GM23338 (cell line): Measurements from ENCODE around the gene CYTH1. TPM values are rescaled to one million over a fixed set of nuclear protein-coding genes. Genes with fewer than 3 reads are reported as not detected.

Experiments used
- ATAC-seq: fragments of 200-7000 bp; cut with Tn5 transposase; 3 replicates; pipeline ENCODE4 v1.9.1; 2020
- DNase-seq: peaks from one replicate; pipeline ENCODE4 v3.0.0-alpha.2; 2015; ENCODE audit warnings: low spot score
- H2AFZ ChIP-seq: fragments of 200-600 bp; sonication (generic); 2 replicates; pipeline ENCODE4 v1.8.0; 2016; ENCODE audit warnings: antibody characterized with exemption, mild to moderate bottlenecking, moderate library complexity
- H3F3A ChIP-seq: fragments of 200-600 bp; sonication (generic); replicated peaks from 2 replicates; pipeline ENCODE4 v1.8.0; 2017; ENCODE audit warnings: antibody characterized with exemption, mixed run types, low read depth
- H3K27ac ChIP-seq: fragments of 200-600 bp; sonication (generic); 2 replicates; pipeline ENCODE4 v1.6.1; 2016; ENCODE audit warnings: low read depth
- H3K27me3 ChIP-seq: fragments of 200-600 bp; sonication (generic); 2 replicates; pipeline ENCODE4 v1.8.0; 2016; ENCODE audit warnings: mild to moderate bottlenecking, mixed run types, moderate library complexity; ENCODE audit not compliant: insufficient read depth
- H3K36me3 ChIP-seq: fragments of 200-600 bp; sonication (generic); 2 replicates; pipeline ENCODE4 v1.8.0; 2016; ENCODE audit warnings: mild to moderate bottlenecking; ENCODE audit not compliant: insufficient read depth
- H3K4me1 ChIP-seq: fragments of 200-600 bp; sonication (generic); 2 replicates; pipeline ENCODE4 v1.8.0; 2016; ENCODE audit warnings: mild to moderate bottlenecking, moderate library complexity; ENCODE audit not compliant: insufficient read depth
- H3K4me2 ChIP-seq: fragments of 200-600 bp; sonication (generic); 2 replicates; pipeline ENCODE4 v1.7.1; 2017; ENCODE audit warnings: mixed run types
- H3K4me3 ChIP-seq: fragments of 200-600 bp; sonication (generic); 2 replicates; pipeline ENCODE4 v1.6.1; 2016; ENCODE audit warnings: mixed run types
- H3K79me2 ChIP-seq: fragments of 200-600 bp; sonication (generic); replicated peaks from 2 replicates; pipeline ENCODE4 v1.8.0; 2017; ENCODE audit warnings: mild to moderate bottlenecking; ENCODE audit not compliant: insufficient read depth
- H3K9me2 ChIP-seq: fragments of 200-600 bp; sonication (generic); 2 replicates; pipeline ENCODE4 v1.8.0; 2017; ENCODE audit not compliant: insufficient read depth
- H4K20me1 ChIP-seq: fragments of 200-600 bp; sonication (generic); replicated peaks from 2 replicates; pipeline ENCODE4 v1.8.0; 2017; ENCODE audit warnings: mild to moderate bottlenecking; ENCODE audit not compliant: insufficient read depth
- H3K27ac Mint-ChIP-seq: 2 replicates; pipeline ENCODE4 v1.8.0; 2020; ENCODE audit warnings: inconsistent platforms, mild to moderate bottlenecking, moderate library complexity, mixed read lengths
- H3K27me3 Mint-ChIP-seq: 3 replicates; pipeline ENCODE4 v1.8.0; 2022; ENCODE audit warnings: low read depth, mild to moderate bottlenecking, moderate library complexity, mixed read lengths, inconsistent platforms; ENCODE audit not compliant: insufficient read depth, poor library complexity
- H3K36me3 Mint-ChIP-seq: 3 replicates; pipeline ENCODE4 v1.8.0; 2021; ENCODE audit warnings: low read depth, mild to moderate bottlenecking, inconsistent platforms, moderate library complexity, mixed read lengths
- H3K4me1 Mint-ChIP-seq: 3 replicates; pipeline ENCODE4 v1.8.0; 2020; ENCODE audit warnings: mild to moderate bottlenecking, inconsistent platforms, mixed read lengths
- H3K4me3 Mint-ChIP-seq: 3 replicates; pipeline ENCODE4 v1.8.0; 2021; ENCODE audit warnings: moderate library complexity, mild to moderate bottlenecking, inconsistent platforms, mixed read lengths
- H3K9me3 Mint-ChIP-seq: 3 replicates; pipeline ENCODE4 v1.8.0; 2020; ENCODE audit warnings: moderate library complexity, mild to moderate bottlenecking, inconsistent platforms, mixed read lengths
- CREB1 ChIP-seq: fragments of 250-450 bp; sonication (Bioruptor Pico); IDR thresholded peaks from 2 replicates; pipeline ENCODE4 v1.5.0; 2020; ENCODE audit warnings: low read depth, mild to moderate bottlenecking, moderate library complexity
- ETS1 ChIP-seq: IDR thresholded peaks from 2 replicates; pipeline ENCODE4 v1.6.1; 2016; ENCODE audit warnings: antibody characterized with exemption
- EZH2 ChIP-seq: fragments of 200-600 bp; sonication (generic); IDR thresholded peaks from one replicate; pipeline ENCODE4 v1.8.0; 2017; ENCODE audit warnings: antibody characterized with exemption, mild to moderate bottlenecking, low read depth; ENCODE audit not compliant: unreplicated experiment
- EZH2phosphoT487 ChIP-seq: fragments of 200-600 bp; sonication (generic); IDR thresholded peaks from one replicate; pipeline ENCODE4 v1.8.1; 2018; ENCODE audit warnings: antibody characterized with exemption; ENCODE audit not compliant: unreplicated experiment
- JUNB ChIP-seq: IDR thresholded peaks from one replicate; pipeline ENCODE4 v1.6.1; 2016; ENCODE audit warnings: antibody characterized with exemption; ENCODE audit not compliant: unreplicated experiment
- NANOG ChIP-seq: IDR thresholded peaks from 2 replicates; pipeline ENCODE4 v1.6.1; 2016; ENCODE audit warnings: antibody characterized with exemption, borderline replicate concordance
- POLR2AphosphoS5 ChIP-seq: IDR thresholded peaks from 2 replicates; pipeline ENCODE4 v1.6.1; 2016; ENCODE audit warnings: antibody characterized with exemption, low read depth
- REST ChIP-seq: IDR thresholded peaks from one replicate; pipeline ENCODE4 v1.6.1; 2018; ENCODE audit warnings: antibody characterized with exemption; ENCODE audit not compliant: unreplicated experiment
- STAT1 ChIP-seq: IDR thresholded peaks from one replicate; pipeline ENCODE4 v1.6.1; 2016; ENCODE audit warnings: antibody characterized with exemption; ENCODE audit not compliant: unreplicated experiment
- ZNF114 ChIP-seq: fragments of 250-450 bp; sonication (Bioruptor Pico); IDR thresholded peaks from 2 replicates; pipeline ENCODE4 v1.5.0; 2020; ENCODE audit warnings: mild to moderate bottlenecking, moderate library complexity
- ZNF331 ChIP-seq: fragments of 250-450 bp; sonication (Bioruptor Pico); IDR thresholded peaks from 2 replicates; pipeline ENCODE4 v1.5.0; 2020; ENCODE audit warnings: low read depth, mild to moderate bottlenecking, moderate library complexity
- ZNF462 ChIP-seq: fragments of 250-450 bp; sonication (Bioruptor Pico); IDR thresholded peaks from 2 replicates; pipeline ENCODE4 v1.5.0; 2020; ENCODE audit warnings: mild to moderate bottlenecking, moderate library complexity
- polyA plus RNA-seq: library from polyadenylated mRNA; unstranded; fragments of >200 nt; fragmentation: Nextera tagmentation; extraction: Ambion mirVana; gene quantifications from 2 replicates; pipeline ENCODE4 v1.2.1, GENCODE V29; 2016
- total RNA-seq: library from RNA; depleted of rRNA; stranded (reverse); fragments of >200 nt; shearing (Covaris generic); gene quantifications from 2 replicates; pipeline ENCODE4 v1.2.3, GENCODE V29; 2014
- TF ChIP-seq, protein P1 (sequence below), 2 experiments: fragments of 200-600 bp in 1 of 2; sonication (generic) in 1 of 2; conservative IDR thresholded peaks; 2 replicates each; pipeline versions ENCODE4 v1.5.1 to v1.6.1; 2016 to 2017; ENCODE audit warnings: antibody characterized with exemption in 2 of 2, low read depth in 2 of 2, mild to moderate bottlenecking in 2 of 2, moderate library complexity in 1 of 2

CYTH1 gene
- total and polyA plus RNA-seq, 2 experiments from 2014 or later, result 13.8 to 14.5 TPM

DNA sequence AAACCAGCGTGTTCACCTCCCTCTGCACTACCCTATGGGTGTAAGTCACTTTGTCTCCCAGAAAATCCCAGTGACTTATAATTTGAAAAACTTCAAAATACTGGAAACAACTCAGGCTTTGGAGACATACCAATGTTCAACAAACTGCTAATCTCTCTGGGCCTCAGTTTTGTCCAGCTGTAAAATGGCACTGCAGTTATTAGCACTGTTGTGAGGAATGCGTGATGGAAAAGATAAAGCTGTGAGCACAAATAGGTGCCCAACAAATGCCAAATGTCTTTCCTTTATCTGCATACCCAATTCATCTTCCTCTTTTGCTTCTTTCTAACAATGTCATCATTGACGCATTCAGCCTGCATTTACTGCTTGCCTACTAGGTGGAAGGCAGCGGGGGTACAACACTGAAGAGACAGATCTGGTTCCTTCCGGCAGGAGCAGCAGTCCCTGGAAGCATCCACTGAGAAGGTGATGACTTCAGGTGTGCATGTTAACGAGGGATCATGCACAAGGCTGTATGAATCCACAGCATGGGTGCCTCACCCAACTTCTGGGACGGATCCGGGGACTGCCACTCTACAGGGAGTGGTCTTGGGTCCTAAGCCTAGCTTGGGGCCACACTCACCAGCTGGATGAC, 63.4 kb downstream of the CYTH1 start:
- Mint-ChIP-seq H3K27ac (no peak overlapping the region), H3K9me3 (no peaks in the 10 kb centered on the region), H3K4me1 (peaks cover 60% of the 10 kb centered on the region), H3K36me3 (no peaks in the 10 kb centered on the region), H3K27me3 (peaks cover 20% of the 10 kb centered on the region), H3K4me3 (no peak overlapping the region)
- H4K20me1 ChIP-seq, result no peaks in the 10 kb centered on the region; the same call in none of the 2 replicates
- TF ChIP-seq ETS1 (no peak), ZNF331 (no peak), STAT1 (no peak), NANOG (no peak), CREB1 (no peak), ZNF462 (CRISPR knock-in tag) (no peak), ZNF114 (no peak), JUNB (no peak), REST (no peak), POLR2AphosphoS5 (no peak), EZH2phosphoT487 (no peak), EZH2 (no peak)
- TF ChIP-seq, protein P1, sequence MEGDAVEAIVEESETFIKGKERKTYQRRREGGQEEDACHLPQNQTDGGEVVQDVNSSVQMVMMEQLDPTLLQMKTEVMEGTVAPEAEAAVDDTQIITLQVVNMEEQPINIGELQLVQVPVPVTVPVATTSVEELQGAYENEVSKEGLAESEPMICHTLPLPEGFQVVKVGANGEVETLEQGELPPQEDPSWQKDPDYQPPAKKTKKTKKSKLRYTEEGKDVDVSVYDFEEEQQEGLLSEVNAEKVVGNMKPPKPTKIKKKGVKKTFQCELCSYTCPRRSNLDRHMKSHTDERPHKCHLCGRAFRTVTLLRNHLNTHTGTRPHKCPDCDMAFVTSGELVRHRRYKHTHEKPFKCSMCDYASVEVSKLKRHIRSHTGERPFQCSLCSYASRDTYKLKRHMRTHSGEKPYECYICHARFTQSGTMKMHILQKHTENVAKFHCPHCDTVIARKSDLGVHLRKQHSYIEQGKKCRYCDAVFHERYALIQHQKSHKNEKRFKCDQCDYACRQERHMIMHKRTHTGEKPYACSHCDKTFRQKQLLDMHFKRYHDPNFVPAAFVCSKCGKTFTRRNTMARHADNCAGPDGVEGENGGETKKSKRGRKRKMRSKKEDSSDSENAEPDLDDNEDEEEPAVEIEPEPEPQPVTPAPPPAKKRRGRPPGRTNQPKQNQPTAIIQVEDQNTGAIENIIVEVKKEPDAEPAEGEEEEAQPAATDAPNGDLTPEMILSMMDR (conservative IDR thresholded peaks at IDR 0.05; ENCODE audit: low read depth in 2 of 2), result no peak
- no peak overlapping the region for H2AFZ ChIP-seq
- no peak overlapping the region for H3K27ac ChIP-seq
- DNase-seq (no peak), ATAC-seq (no peak)
- H3F3A ChIP-seq, result peaks cover 13% of the 10 kb centered on the region; the same call in 1 of the 2 replicates
- no peak overlapping the region for H3K4me2 ChIP-seq
- peaks cover 50% of the 10 kb centered on the region for H3K4me1 ChIP-seq
- no peaks in the 10 kb centered on the region for H3K27me3 ChIP-seq
- no peaks in the 10 kb centered on the region for H3K36me3 ChIP-seq
- no peaks in the 10 kb centered on the region for H3K9me2 ChIP-seq
- peaks cover 42% of the 10 kb centered on the region for H3K79me2 ChIP-seq
- no peak overlapping the region for H3K4me3 ChIP-seq
